HepG2 (cell line): ENCODE results near the gene MTO1. TPM values are rescaled to one million over a fixed set of nuclear protein-coding genes. Genes with fewer than 3 reads are reported as not detected.

Experiments
- CREB3 ChIP-seq: sonication (generic); formaldehyde crosslinking; IDR thresholded peaks from 2 replicates; pipeline ENCODE4 v1.5.0; 2020; ENCODE audit warnings: missing genetic modification reagents
- EEA1 ChIP-seq: sonication (generic); formaldehyde crosslinking; IDR thresholded peaks from 2 replicates; pipeline ENCODE4 v1.5.1; 2020; ENCODE audit warnings: mild to moderate bottlenecking, missing genetic modification reagents, borderline replicate concordance
- HOXA9 ChIP-seq: sonication (generic); formaldehyde crosslinking; IDR thresholded peaks from 2 replicates; pipeline ENCODE4 v1.8.1; 2022; ENCODE audit warnings: missing genetic modification reagents, mild to moderate bottlenecking, moderate library complexity, borderline replicate concordance
- NFYC ChIP-seq: IDR thresholded peaks from 2 replicates; pipeline ENCODE4 v1.6.1; 2016; ENCODE audit warnings: missing genetic modification reagents, missing compliant biosample characterization
- PPARG ChIP-seq: conservative IDR thresholded peaks from 2 replicates; pipeline ENCODE4 v1.6.1; 2016; ENCODE audit warnings: missing biosample characterization, missing genetic modification reagents
- RBFOX2 ChIP-seq: fragments of 200-400 bp; formaldehyde crosslinking; IDR thresholded peaks from 2 replicates; pipeline ENCODE4 v1.6.1; 2017; ENCODE audit warnings: low read depth, mild to moderate bottlenecking, low read length
- RBM22 ChIP-seq: fragments of 200-400 bp; formaldehyde crosslinking; optimal IDR thresholded peaks from 2 replicates; pipeline ENCODE3; 2017; ENCODE audit warnings: mild to moderate bottlenecking, low read length, moderate library complexity
- TEAD2 ChIP-seq: sonication (generic); formaldehyde crosslinking; IDR thresholded peaks from 2 replicates; pipeline ENCODE4 v1.9.0; 2021; ENCODE audit warnings: missing genetic modification reagents
- ZBTB8A ChIP-seq: sonication (generic); formaldehyde crosslinking; IDR thresholded peaks from 2 replicates; pipeline ENCODE4 v1.4.0; 2020; ENCODE audit warnings: mild to moderate bottlenecking, low read depth, missing genetic modification reagents, borderline replicate concordance
- ZFAT ChIP-seq: sonication (generic); formaldehyde crosslinking; conservative IDR thresholded peaks from 2 replicates; pipeline ENCODE4 v1.8.1; 2023; ENCODE audit warnings: missing genetic modification reagents, inconsistent platforms
- ZFP41 ChIP-seq: sonication (generic); formaldehyde crosslinking; IDR thresholded peaks from 2 replicates; pipeline ENCODE4 v1.4.0; 2020; ENCODE audit warnings: mild to moderate bottlenecking, missing genetic modification reagents, borderline replicate concordance
- ZNF235 ChIP-seq: sonication (generic); formaldehyde crosslinking; IDR thresholded peaks from 2 replicates; pipeline ENCODE4 v1.8.1; 2023; ENCODE audit warnings: mild to moderate bottlenecking, missing genetic modification reagents, borderline replicate concordance
- ZNF34 ChIP-seq: sonication (generic); formaldehyde crosslinking; IDR thresholded peaks from 2 replicates; pipeline ENCODE4 v1.4.0; 2020; ENCODE audit warnings: mild to moderate bottlenecking, missing genetic modification reagents, borderline replicate concordance
- ZNF746 ChIP-seq: sonication (generic); formaldehyde crosslinking; IDR thresholded peaks from 2 replicates; pipeline ENCODE4 v1.8.0; 2022; ENCODE audit warnings: mild to moderate bottlenecking, missing genetic modification reagents
- polyA plus RNA-seq, 8 experiments: library from polyadenylated mRNA; depleted of rRNA in 3 of 8; stranded (reverse) in 7 of 8; unstranded in 1 of 8; fragments of >200 nt; fragmentation: Illumina TruSeq in 4 of 8; extraction: Trizol in 4 of 8; gene quantifications; 2 replicates each; pipeline versions ENCODE4 v1.2.1 to v1.2.3, GENCODE V29; 2011 to 2016; ENCODE audit warnings: low read depth in 4 of 8, missing spikeins in 1 of 8, mixed read lengths in 1 of 8; ENCODE audit not compliant: insufficient read depth in 1 of 8
- total RNA-seq, 5 experiments: library from RNA; depleted of rRNA; stranded (reverse); fragments of >200 nt; fragmentation: Illumina TruSeq; extraction: Trizol; gene quantifications; 2 replicates each; pipeline ENCODE4 v1.2.3, GENCODE V29; 2016; ENCODE audit warnings: low read depth in 1 of 5
- TF ChIP-seq, protein P1 (sequence below): sonication (generic); formaldehyde crosslinking; IDR thresholded peaks from 2 replicates; pipeline ENCODE4 v1.5.1; 2020; ENCODE audit warnings: mild to moderate bottlenecking, moderate library complexity, missing genetic modification reagents
- TF ChIP-seq, protein P2 (sequence below): sonication (generic); formaldehyde crosslinking; IDR thresholded peaks from 2 replicates; pipeline ENCODE4 v1.4.0; 2020; ENCODE audit warnings: mild to moderate bottlenecking, missing genetic modification reagents, borderline replicate concordance
- TF ChIP-seq, protein P3 (sequence below): sonication (generic); formaldehyde crosslinking; IDR thresholded peaks from 2 replicates; pipeline ENCODE4 v1.5.0; 2020; ENCODE audit warnings: missing genetic modification reagents, mild to moderate bottlenecking, borderline replicate concordance

MTO1 gene
- total and polyA plus RNA-seq, 2 of the 13 experiments (the other 11 are each of a cell fraction or from before 2014, with no cell fraction given), result 21.1 to 45.3 TPM

DNA sequence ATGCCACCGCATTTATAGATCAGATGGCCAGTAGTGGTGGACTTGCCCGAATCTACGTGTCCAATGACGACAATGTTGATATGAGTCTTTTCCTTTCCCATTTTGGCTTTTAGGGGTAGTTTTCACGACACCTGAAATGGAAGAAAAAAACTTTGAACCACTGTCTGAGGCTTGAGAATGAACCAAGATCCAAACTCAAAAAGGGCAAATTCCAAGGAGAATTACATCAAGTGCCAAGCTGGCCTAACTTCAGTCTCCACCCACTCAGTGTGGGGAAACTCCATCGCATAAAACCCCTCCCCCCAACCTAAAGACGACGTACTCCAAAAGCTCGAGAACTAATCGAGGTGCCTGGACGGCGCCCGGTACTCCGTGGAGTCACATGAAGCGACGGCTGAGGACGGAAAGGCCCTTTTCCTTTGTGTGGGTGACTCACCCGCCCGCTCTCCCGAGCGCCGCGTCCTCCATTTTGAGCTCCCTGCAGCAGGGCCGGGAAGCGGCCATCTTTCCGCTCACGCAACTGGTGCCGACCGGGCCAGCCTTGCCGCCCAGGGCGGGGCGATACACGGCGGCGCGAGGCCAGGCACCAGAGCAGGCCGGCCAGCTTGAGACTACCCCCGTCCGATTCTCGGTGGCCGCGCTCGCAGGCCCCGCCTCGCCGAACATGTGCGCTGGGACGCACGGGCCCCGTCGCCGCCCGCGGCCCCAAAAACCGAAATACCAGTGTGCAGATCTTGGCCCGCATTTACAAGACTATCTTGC is 58.6 kb downstream of the MTO1 start (continued):
- TF ChIP-seq, protein P1, sequence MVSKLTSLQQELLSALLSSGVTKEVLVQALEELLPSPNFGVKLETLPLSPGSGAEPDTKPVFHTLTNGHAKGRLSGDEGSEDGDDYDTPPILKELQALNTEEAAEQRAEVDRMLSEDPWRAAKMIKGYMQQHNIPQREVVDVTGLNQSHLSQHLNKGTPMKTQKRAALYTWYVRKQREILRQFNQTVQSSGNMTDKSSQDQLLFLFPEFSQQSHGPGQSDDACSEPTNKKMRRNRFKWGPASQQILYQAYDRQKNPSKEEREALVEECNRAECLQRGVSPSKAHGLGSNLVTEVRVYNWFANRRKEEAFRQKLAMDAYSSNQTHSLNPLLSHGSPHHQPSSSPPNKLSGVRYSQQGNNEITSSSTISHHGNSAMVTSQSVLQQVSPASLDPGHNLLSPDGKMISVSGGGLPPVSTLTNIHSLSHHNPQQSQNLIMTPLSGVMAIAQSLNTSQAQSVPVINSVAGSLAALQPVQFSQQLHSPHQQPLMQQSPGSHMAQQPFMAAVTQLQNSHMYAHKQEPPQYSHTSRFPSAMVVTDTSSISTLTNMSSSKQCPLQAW, result no peak
- TF ChIP-seq ZNF34 (CRISPR knock-in tag) (0 out of 2 replicates have a peak, but pooled peaks have one; percentile 62), TEAD2 (no peak; the same call in 1 of the 2 replicates), CREB3 (CRISPR knock-in tag) (peak; percentile 85; the same call in 1 of the 2 replicates), HOXA9 (CRISPR knock-in tag) (peak; percentile 58; the same call in 1 of the 2 replicates), ZFP41 (CRISPR knock-in tag) (0 out of 2 replicates have a peak, but pooled peaks have one; percentile 18), EEA1 (CRISPR knock-in tag) (peak; percentile 89), RBM22 (peak; percentile 90), RBFOX2 (peak; percentile 100), ZBTB8A (CRISPR knock-in tag) (peak; percentile 36; the same call in 1 of the 2 replicates), PPARG (CRISPR knock-in tag) (peak; percentile 20), ZFAT (CRISPR knock-in tag) (peak; percentile 79; the same call in 1 of the 2 replicates), ZNF235 (CRISPR knock-in tag) (0 out of 2 replicates have a peak, but pooled peaks have one; percentile 72), NFYC (CRISPR knock-in tag) (peak; percentile 33), ZNF746 (CRISPR knock-in tag) (no peak)
- TF ChIP-seq, protein P2, sequence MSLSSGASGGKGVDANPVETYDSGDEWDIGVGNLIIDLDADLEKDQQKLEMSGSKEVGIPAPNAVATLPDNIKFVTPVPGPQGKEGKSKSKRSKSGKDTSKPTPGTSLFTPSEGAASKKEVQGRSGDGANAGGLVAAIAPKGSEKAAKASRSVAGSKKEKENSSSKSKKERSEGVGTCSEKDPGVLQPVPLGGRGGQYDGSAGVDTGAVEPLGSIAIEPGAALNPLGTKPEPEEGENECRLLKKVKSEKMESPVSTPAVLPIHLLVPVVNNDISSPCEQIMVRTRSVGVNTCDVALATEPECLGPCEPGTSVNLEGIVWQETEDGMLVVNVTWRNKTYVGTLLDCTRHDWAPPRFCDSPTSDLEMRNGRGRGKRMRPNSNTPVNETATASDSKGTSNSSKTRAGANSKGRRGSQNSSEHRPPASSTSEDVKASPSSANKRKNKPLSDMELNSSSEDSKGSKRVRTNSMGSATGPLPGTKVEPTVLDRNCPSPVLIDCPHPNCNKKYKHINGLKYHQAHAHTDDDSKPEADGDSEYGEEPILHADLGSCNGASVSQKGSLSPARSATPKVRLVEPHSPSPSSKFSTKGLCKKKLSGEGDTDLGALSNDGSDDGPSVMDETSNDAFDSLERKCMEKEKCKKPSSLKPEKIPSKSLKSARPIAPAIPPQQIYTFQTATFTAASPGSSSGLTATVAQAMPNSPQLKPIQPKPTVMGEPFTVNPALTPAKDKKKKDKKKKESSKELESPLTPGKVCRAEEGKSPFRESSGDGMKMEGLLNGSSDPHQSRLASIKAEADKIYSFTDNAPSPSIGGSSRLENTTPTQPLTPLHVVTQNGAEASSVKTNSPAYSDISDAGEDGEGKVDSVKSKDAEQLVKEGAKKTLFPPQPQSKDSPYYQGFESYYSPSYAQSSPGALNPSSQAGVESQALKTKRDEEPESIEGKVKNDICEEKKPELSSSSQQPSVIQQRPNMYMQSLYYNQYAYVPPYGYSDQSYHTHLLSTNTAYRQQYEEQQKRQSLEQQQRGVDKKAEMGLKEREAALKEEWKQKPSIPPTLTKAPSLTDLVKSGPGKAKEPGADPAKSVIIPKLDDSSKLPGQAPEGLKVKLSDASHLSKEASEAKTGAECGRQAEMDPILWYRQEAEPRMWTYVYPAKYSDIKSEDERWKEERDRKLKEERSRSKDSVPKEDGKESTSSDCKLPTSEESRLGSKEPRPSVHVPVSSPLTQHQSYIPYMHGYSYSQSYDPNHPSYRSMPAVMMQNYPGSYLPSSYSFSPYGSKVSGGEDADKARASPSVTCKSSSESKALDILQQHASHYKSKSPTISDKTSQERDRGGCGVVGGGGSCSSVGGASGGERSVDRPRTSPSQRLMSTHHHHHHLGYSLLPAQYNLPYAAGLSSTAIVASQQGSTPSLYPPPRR (CRISPR knock-in tag), result peak; percentile 34; the same call in 1 of the 2 replicates
- TF ChIP-seq, protein P3, sequence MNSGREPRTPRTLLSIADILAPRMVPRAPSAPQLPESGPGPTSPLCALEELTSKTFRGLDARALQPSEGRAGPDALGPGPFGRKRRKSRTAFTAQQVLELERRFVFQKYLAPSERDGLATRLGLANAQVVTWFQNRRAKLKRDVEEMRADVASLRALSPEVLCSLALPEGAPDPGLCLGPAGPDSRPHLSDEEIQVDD (CRISPR knock-in tag), result peak; percentile 12; the same call in 1 of the 2 replicates
